Measurements from ENCODE around the gene CLCNKB.
A peak's percentile ranks its signal among the peaks of the same experiment; 100 is the strongest.

CLCNKB gene

GRCh38 chr1:16082283-16083038, 38.9 kb downstream of the CLCNKB start:
- POLR2A ChIA-PET: no interaction called here
- peak; percentile 79 for DNase-seq (ENCODE audit: extremely low spot score)
- peak; percentile 65 for TF ChIP-seq CTCF (IDR thresholded peaks at IDR 0.05; ENCODE audit: control extremely low read depth, extremely low read depth, low read depth, missing control alignments)
- CTCF ChIA-PET: interaction anchor here (0.7 to 8.6 kb wide), 40 partner anchors 9 to 538 kb away, joined by 3 to 328 read pairs (median 4); partner anchors contain the start of gene FAM131C

DNA sequence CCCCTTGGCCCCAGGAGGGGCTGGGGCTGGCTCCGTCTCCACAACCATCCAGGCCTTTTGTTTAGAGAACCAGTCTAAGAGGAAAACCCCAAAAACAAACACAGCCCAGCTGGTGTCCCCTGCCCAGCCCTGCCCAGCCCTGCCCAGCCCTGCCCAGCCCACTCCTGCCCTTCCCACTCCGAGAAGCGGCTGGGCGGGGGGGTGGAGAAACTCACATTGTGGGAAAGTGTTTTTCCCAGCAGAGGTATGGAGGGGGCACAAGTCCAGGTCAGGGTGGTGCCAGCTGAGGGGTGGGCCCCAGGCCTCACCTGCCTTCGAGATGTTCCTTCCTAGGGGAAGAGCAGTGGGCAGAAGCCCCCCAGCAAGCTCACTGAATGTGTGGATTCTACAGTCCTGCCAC, 39.9 kb downstream of the CLCNKB start:
- CTCF ChIA-PET: interaction anchor here (0.8 to 8.6 kb wide), 15 partner anchors 10 to 281 kb away, joined by 3 to 328 read pairs (median 6); partner anchors contain the start of gene FAM131C
- no peak for TF ChIP-seq CTCF (IDR thresholded peaks at IDR 0.05; ENCODE audit: control extremely low read depth, extremely low read depth, low read depth, missing control alignments)
- POLR2A ChIA-PET: interaction anchor here (0.6 kb wide), 1 partner anchor 284 kb away, joined by 3 read pairs; no protein-coding TSS in a partner anchor
- DNase-seq (ENCODE audit: extremely low spot score): no peak

DNA sequence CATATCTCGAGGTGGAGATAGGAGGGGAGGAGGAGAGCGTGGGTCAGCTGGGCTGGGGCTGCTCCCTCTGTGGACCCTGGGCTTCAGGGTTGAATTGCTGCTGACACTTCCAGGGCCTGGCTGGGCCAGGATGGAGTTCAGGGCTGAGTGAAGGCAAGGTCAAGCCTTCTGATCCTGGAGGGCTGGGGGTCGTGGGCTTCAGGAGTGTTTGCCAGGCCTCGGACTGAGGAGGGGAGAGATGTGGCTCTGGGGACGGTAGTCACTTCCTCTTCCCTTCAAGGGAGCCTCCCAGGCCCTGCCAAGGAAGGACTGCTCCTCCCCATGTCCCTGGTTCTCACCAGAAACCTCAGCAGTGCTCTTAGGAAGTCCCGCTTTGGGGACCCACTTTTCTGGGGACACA, 41.9 kb downstream of the CLCNKB start:
- ChIA-PET POLR2A (no interaction called here), CTCF (no interaction called here)
- no peak for TF ChIP-seq CTCF (IDR thresholded peaks at IDR 0.05; ENCODE audit: control extremely low read depth, extremely low read depth, low read depth, missing control alignments)
- DNase-seq (ENCODE audit: extremely low spot score): no peak

DNA sequence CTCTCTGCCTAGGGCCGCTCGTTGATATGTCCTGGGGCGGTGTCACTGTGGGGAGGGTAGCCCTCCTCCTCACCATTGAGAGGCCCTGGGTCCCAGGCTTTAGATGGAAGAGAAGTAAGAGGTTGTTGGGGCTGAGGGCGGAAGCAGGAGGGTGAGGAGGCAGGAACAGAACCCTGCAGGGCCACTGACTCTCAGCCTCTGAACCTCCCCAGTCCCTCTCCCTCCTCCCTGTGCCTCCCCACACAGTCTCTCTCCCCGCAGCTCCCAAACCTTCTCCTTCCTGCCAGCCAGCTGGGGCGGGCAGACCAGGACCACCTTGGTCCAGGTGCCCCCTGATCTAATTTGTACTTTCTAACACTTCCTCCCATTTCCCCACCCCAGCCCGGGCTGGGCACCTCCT, 44.2 kb downstream of the CLCNKB start:
- CTCF ChIA-PET: interaction anchor here (2.6 kb wide), 1 partner anchor 9 kb away, joined by 16 read pairs; no protein-coding TSS in a partner anchor
- DNase-seq (ENCODE audit: extremely low spot score): no peak
- no peak for TF ChIP-seq CTCF (IDR thresholded peaks at IDR 0.05; ENCODE audit: control extremely low read depth, extremely low read depth, low read depth, missing control alignments)
- POLR2A ChIA-PET: no interaction called here

DNA sequence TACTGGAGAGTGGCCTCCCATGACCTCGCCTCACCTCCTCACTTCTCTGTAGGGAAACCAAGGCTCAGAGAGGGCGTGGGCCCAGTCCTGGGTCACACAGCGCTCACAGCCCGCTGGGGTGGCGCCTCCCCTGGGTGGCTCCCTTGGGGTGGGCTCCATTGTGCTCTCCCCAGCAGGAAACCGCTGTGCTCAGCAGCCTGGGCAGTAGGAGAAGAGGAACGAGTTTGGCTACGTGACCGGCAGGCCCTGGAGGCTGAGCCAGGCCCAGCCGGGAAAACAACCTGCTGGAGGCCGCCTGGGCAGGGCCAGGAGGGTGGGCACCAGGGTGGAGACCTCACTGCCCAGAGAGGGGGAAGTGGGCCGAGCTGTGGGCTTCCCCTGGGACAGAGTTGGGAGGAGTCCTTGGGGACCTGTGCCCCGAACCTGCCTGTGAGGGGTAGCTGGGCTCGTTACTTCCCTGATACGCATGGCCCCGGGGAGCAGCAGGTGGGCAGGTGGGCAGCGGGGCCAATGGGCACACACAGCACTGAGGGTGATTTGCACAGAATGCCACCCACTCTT, 44.8 kb downstream of the CLCNKB start:
- no peak for TF ChIP-seq CTCF (IDR thresholded peaks at IDR 0.05; ENCODE audit: control extremely low read depth, extremely low read depth, low read depth, missing control alignments)
- CTCF ChIA-PET: interaction anchor here (2.6 kb wide), 1 partner anchor 10 kb away, joined by 16 read pairs; no protein-coding TSS in a partner anchor
- POLR2A ChIA-PET: no interaction called here
- no peak for DNase-seq (ENCODE audit: extremely low spot score)

DNA sequence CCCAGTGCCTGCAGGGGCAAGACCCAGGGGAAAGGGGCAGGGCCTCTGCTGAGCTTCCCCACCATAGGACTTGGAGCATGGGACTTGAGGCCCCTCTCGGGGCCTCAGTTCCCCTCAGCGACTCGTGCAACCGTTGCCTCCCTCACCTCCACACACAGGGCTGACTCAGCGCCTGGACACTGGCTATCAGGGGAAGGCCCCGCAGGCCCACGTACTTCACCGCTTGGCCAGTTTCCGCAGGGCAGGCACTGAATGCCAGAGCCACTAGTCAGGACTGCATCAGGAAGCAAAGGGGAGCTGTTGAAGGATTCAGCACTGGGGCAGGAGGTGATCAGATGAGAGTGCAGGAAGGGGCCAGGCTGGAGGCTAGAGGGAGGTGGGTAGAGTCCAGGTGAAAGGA, 45.4 kb downstream of the CLCNKB start:
- CTCF ChIA-PET: interaction anchor here (2.6 kb wide), 1 partner anchor 10 kb away, joined by 16 read pairs; no protein-coding TSS in a partner anchor
- DNase-seq (ENCODE audit: extremely low spot score): no peak
- POLR2A ChIA-PET: no interaction called here
- TF ChIP-seq CTCF (IDR thresholded peaks at IDR 0.05; ENCODE audit: control extremely low read depth, extremely low read depth, low read depth, missing control alignments): no peak
